HUES6 (cell line): Measurements from ENCODE around the gene LARGE1.

Experiments used
- H3K27ac ChIP-seq: 2 replicates; pipeline ENCODE4 v1.7.0; 2013; ENCODE audit warnings: low read depth, mild to moderate bottlenecking, low read length, inconsistent platforms
- H3K27me3 ChIP-seq: 2 replicates; pipeline ENCODE4 v1.6.1; 2013; ENCODE audit warnings: low read length; ENCODE audit not compliant: control insufficient read depth, insufficient read depth
- H3K36me3 ChIP-seq: 2 replicates; pipeline ENCODE4 v1.6.1; 2013; ENCODE audit warnings: low read length; ENCODE audit not compliant: control insufficient read depth, insufficient read depth
- H3K4me1 ChIP-seq: 2 replicates; pipeline ENCODE4 v1.6.1; 2013; ENCODE audit warnings: low read length; ENCODE audit not compliant: control insufficient read depth, insufficient read depth
- H3K4me3 ChIP-seq: 2 replicates; pipeline ENCODE4 v1.5.1; 2013; ENCODE audit warnings: low read depth, low read length
- H3K9ac ChIP-seq: one replicate; pipeline ENCODE4 v1.6.1; 2013; ENCODE audit warnings: mild to moderate bottlenecking, low read length
- H3K9me3 ChIP-seq: 2 replicates; pipeline ENCODE4 v1.6.1; 2013; ENCODE audit warnings: low read depth, low read length; ENCODE audit not compliant: control insufficient read depth, insufficient read depth

Gene LARGE1

DNA sequence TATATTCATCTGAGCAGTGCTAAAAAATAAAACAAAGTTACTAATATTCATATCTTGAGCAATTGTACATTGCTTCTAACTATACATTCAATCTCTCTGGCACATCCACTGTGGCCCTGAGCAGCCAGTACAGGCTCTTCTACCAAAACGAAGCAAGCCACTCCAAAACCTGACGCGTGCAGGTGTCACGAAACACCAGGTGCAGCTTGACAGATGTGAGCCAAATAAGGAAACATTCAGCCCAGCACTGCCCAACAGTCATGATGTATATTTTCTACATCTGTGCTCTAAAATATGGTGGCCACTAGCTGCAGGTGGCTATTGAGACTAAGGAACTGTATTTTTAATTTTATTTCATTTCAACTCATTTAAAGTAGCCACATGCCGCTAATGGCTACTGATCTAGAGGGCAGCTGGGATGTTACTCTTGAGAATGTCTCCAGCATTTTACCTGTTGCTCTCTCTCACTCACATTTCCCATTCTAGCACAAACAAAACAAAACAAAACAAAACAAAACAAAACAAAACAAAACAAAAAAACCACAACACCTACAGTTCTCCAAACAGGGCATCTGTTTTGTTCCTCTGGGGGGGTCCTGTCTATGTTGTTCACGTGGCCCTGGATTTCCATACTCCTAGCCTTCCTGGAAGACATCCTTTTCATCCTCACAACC is 77.7 kb downstream of the LARGE1 start:
- Histone ChIP-seq H3K36me3 (no peaks in the 10 kb centered on the region), H3K27me3 (no peaks in the 10 kb centered on the region), H3K4me3 (no peak overlapping the region), H3K4me1 (peaks cover 27% of the 10 kb centered on the region), H3K9ac (no peak overlapping the region), H3K27ac (no peak overlapping the region), H3K9me3 (peaks cover 6% of the 10 kb centered on the region; the same call in 1 of the 2 replicates)

DNA sequence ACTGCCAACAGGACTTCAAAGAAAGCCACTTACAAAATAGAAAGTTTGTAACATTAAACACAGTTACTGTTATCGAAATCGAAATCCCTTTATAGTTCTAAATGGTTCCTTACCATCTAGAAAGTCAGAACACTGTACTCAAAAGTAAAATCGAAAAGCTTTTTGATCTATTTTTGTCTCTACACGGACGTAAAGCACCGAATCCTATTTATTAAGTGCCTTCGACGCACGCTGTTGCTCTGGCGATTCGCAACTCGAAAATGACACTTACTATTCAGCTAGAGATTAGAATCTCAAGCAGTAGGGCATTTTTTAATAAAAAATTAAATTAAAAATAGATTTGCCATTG is 78.3 kb downstream of the LARGE1 start:
- H3K36me3 ChIP-seq, result no peaks in the 10 kb centered on the region
- peaks cover under 1% of the 10 kb centered on the region; the same call in 1 of the 2 replicates for H3K9me3 ChIP-seq
- H3K27ac ChIP-seq, result no peak overlapping the region
- no peak overlapping the region for H3K9ac ChIP-seq
- no peaks in the 10 kb centered on the region for H3K27me3 ChIP-seq
- H3K4me1 ChIP-seq, result peaks cover 32% of the 10 kb centered on the region
- no peak overlapping the region for H3K4me3 ChIP-seq

GRCh38 chr22:33841281-33842005 is 78.8 kb downstream of the LARGE1 start:
- Histone ChIP-seq H3K4me3 (no peak overlapping the region), H3K9ac (no peak overlapping the region), H3K9me3 (no peaks in the 10 kb centered on the region), H3K27ac (no peak overlapping the region), H3K4me1 (peaks cover 36% of the 10 kb centered on the region), H3K36me3 (no peaks in the 10 kb centered on the region), H3K27me3 (no peaks in the 10 kb centered on the region)

DNA sequence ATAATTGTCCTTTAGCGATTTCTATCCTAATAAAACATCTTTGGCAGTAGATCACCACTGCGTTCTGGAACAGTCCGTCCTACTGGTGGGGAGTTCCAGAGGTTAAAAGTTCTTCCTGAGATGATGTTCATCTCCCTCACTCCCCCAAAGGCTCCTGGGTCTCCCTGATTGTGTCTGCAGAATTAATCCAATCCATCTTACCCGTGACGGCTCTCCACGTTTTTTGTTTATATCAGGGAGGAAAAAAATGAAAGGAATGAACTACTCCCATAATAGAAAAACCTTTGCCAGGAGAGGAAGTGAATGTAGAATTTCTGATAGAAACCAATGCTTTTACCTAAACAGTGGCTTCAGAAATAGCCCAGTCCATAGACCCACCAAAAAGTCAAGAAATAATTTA is 81.6 kb downstream of the LARGE1 start:
- Histone ChIP-seq H3K4me3 (no peak overlapping the region), H3K4me1 (peaks cover 49% of the 10 kb centered on the region)

DNA sequence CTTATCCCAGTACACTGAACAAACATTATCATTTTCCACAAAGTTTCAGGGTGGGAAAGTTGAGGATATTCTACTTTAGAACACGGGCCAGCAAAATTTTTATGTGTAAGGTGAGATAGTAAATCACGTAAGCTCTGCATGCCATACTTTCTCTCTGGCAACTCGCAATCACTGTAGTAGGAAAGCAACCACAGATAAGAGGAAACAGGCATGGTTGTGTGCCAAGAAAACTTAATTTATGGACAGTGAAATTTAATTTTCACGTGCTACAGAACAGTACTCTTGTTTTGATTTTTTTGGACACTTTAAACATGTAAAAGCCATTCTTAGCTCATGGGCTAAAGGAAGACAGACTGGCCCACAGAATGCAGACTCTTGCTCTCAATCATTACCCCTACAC is 82.5 kb downstream of the LARGE1 start:
- no peak overlapping the region for H3K27ac ChIP-seq
- H3K9me3 ChIP-seq, result no peaks in the 10 kb centered on the region
- H3K36me3 ChIP-seq, result no peaks in the 10 kb centered on the region
- H3K9ac ChIP-seq, result no peak overlapping the region
- no peaks in the 10 kb centered on the region for H3K27me3 ChIP-seq
- H3K4me1 ChIP-seq, result peaks cover 49% of the 10 kb centered on the region
- no peak overlapping the region for H3K4me3 ChIP-seq

More for the DNA sequence above, 81.6 kb downstream of the LARGE1 start:
- no peaks in the 10 kb centered on the region for H3K27me3 ChIP-seq
- H3K27ac ChIP-seq, result no peak overlapping the region
- H3K9me3 ChIP-seq, result no peaks in the 10 kb centered on the region
- H3K36me3 ChIP-seq, result no peaks in the 10 kb centered on the region
- no peak overlapping the region for H3K9ac ChIP-seq

- no peaks in the 10 kb centered on the region for H3K27me3 ChIP-seq
- no peak overlapping the region for H3K4me3 ChIP-seq
- H3K36me3 ChIP-seq, result no peaks in the 10 kb centered on the region
- no peak overlapping the region for H3K9ac ChIP-seq
- peaks cover 69% of the 10 kb centered on the region for H3K4me1 ChIP-seq
- H3K9me3 ChIP-seq, result no peaks in the 10 kb centered on the region
- H3K27ac ChIP-seq, result no peak overlapping the region
These were observed 85.0 kb downstream of the LARGE1 start for GRCh38 chr22:33835265-33835664.

- no peak overlapping the region for H3K27ac ChIP-seq
- no peaks in the 10 kb centered on the region for H3K27me3 ChIP-seq
- no peaks in the 10 kb centered on the region for H3K36me3 ChIP-seq
- H3K4me3 ChIP-seq, result no peak overlapping the region
- H3K4me1 ChIP-seq, result peaks cover 65% of the 10 kb centered on the region
- H3K9ac ChIP-seq, result no peak overlapping the region
- H3K9me3 ChIP-seq, result no peaks in the 10 kb centered on the region
These were observed 87.6 kb downstream of the LARGE1 start for GRCh38 chr22:33832558-33833151.

- H3K4me1 ChIP-seq, result peaks cover 58% of the 10 kb centered on the region
- no peak overlapping the region for H3K9ac ChIP-seq
These were observed 88.6 kb downstream of the LARGE1 start for GRCh38 chr22:33831651-33832050.

DNA sequence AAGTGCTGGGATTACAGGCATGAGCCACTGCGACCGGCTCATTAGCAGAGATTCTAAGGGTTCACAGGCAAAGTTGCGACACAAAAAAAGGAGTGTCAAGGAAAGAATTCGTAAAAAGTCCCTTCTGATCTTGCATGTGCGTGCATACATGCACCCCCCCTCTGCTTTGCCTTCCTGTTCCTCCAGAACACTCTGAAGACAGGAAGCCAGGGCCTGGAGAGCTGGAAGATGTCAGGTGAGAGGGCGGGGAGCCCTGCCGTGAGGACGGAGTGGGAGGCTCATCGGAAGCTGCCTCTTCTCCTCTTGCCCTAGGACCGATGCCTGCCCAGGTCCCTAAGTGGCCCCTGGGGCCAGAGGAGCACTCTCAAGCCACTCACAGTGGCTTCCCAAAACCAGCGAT is 89.1 kb downstream of the LARGE1 start:
- Histone ChIP-seq H3K4me1 (peaks cover 54% of the 10 kb centered on the region), H3K27ac (no peak overlapping the region), H3K36me3 (no peaks in the 10 kb centered on the region), H3K4me3 (no peak overlapping the region), H3K9me3 (no peaks in the 10 kb centered on the region), H3K27me3 (no peaks in the 10 kb centered on the region), H3K9ac (no peak overlapping the region)

More at GRCh38 chr22:33831651-33832050, 88.6 kb downstream of the LARGE1 start:
- no peaks in the 10 kb centered on the region for H3K9me3 ChIP-seq
- H3K27ac ChIP-seq, result no peak overlapping the region
- no peak overlapping the region for H3K4me3 ChIP-seq
- no peaks in the 10 kb centered on the region for H3K36me3 ChIP-seq
- no peaks in the 10 kb centered on the region for H3K27me3 ChIP-seq

DNA sequence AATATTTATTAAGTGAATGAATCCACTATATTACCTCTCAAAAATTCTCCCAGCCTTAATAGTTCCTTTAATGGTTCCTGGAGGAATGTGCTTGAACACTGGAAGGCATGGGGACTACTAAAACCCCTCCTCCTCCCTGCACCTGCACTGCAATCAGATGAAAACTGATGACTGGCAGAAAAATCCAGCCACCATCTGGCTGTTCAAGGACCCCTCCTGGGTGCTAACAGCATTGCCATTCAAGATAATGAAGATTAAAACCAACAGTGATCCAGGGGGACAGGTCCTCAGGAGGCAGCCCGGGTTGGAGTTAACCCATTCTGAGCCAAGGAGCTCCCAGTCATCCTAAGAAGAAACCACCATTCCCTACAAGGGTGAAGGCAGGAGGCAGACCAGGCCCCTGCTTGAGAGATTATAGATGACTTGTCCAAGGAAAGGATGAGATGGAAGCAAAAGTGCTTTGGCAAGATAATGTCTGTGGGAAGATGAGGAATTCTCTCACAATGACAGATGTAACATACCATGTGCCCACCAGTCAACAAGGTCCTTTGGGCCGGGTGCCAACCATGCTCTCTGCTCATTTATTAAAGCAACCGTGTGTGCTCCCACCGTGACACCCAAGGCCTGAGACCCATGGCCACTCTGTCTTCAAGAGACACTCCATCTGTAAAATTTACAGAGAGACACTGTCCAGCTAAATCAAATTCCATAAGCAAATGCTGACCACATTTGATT is 90.6 kb downstream of the LARGE1 start:
- H3K9ac ChIP-seq, result no peak overlapping the region
- H3K27ac ChIP-seq, result no peak overlapping the region
- no peaks in the 10 kb centered on the region for H3K36me3 ChIP-seq
- peaks cover 3% of the 10 kb centered on the region; the same call in 1 of the 2 replicates for H3K9me3 ChIP-seq
- no peaks in the 10 kb centered on the region for H3K27me3 ChIP-seq
- peaks cover 41% of the 10 kb centered on the region for H3K4me1 ChIP-seq
- no peak overlapping the region for H3K4me3 ChIP-seq

GRCh38 chr22:33828302-33828701 is 92.0 kb downstream of the LARGE1 start:
- Histone ChIP-seq H3K9me3 (peaks cover 4% of the 10 kb centered on the region; the same call in 1 of the 2 replicates), H3K4me1 (peaks cover 39% of the 10 kb centered on the region), H3K36me3 (no peaks in the 10 kb centered on the region), H3K27ac (no peak overlapping the region), H3K4me3 (no peak overlapping the region), H3K27me3 (no peaks in the 10 kb centered on the region), H3K9ac (no peak overlapping the region)
